ENCODE measurements around the gene OSBPL3.

OSBPL3 gene

DNA sequence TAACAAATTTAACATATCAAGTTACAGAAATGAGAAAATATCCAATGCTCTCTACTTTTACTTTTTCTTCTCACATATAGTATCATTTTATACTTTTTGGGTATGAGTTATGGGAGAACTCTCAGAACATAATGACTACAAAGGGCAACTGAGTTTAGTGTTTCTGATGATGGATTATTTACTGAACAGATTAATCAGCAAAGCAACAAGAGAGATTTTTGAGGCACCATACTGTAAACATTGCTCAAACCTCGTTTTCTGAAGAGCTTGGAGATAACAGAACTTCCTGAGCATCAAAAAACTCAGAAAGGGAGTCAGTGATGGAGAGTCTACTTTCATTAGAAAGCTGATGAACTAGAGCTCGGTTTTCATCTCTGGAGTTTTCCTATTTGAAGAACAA, 137.9 kb downstream of the OSBPL3 start:
- Histone ChIP-seq H3K27me3 (ENCODE audit: insufficient read depth, low read depth, severe bottlenecking) (no peaks in the 10 kb centered on the region), H3K4me3 (ENCODE audit: low read depth, low read length) (no peak overlapping the region), H3K36me3 (peaks cover 5% of the 10 kb centered on the region), H3K9me3 (ENCODE audit: severe bottlenecking) (no peaks in the 10 kb centered on the region), H3K27ac (no peak overlapping the region)
- TF ChIP-seq, protein P1, sequence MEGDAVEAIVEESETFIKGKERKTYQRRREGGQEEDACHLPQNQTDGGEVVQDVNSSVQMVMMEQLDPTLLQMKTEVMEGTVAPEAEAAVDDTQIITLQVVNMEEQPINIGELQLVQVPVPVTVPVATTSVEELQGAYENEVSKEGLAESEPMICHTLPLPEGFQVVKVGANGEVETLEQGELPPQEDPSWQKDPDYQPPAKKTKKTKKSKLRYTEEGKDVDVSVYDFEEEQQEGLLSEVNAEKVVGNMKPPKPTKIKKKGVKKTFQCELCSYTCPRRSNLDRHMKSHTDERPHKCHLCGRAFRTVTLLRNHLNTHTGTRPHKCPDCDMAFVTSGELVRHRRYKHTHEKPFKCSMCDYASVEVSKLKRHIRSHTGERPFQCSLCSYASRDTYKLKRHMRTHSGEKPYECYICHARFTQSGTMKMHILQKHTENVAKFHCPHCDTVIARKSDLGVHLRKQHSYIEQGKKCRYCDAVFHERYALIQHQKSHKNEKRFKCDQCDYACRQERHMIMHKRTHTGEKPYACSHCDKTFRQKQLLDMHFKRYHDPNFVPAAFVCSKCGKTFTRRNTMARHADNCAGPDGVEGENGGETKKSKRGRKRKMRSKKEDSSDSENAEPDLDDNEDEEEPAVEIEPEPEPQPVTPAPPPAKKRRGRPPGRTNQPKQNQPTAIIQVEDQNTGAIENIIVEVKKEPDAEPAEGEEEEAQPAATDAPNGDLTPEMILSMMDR (IDR thresholded peaks at IDR 0.05; ENCODE audit: low read depth, low read length) = no peak
- no peak for DNase-seq

DNA sequence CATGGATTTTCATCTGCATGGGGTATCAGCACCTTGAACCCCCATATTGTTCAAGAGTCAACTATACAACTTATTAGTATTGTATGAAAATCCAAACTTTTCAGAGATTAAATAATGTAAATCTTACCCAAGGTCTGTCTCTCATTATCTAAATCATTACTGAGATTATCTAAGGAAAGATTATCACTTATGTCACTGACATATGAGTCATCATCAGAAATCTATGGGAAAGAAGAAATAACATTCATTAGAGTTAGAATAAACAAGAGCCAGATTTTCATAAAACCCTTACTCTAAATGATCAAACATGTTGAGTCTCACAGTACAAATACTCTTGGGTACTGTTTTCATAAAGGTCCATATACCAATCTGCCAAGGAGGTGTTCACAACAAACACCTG, 139.4 kb downstream of the OSBPL3 start:
- Histone ChIP-seq H3K27ac (no peak overlapping the region), H3K4me3 (ENCODE audit: low read depth, low read length) (no peak overlapping the region), H3K9me3 (ENCODE audit: severe bottlenecking) (no peaks in the 10 kb centered on the region), H3K36me3 (peaks cover 5% of the 10 kb centered on the region), H3K27me3 (ENCODE audit: insufficient read depth, low read depth, severe bottlenecking) (no peaks in the 10 kb centered on the region)
- DNase-seq = no peak
- TF ChIP-seq, protein P1 (IDR thresholded peaks at IDR 0.05; ENCODE audit: low read depth, low read length) = no peak

DNA sequence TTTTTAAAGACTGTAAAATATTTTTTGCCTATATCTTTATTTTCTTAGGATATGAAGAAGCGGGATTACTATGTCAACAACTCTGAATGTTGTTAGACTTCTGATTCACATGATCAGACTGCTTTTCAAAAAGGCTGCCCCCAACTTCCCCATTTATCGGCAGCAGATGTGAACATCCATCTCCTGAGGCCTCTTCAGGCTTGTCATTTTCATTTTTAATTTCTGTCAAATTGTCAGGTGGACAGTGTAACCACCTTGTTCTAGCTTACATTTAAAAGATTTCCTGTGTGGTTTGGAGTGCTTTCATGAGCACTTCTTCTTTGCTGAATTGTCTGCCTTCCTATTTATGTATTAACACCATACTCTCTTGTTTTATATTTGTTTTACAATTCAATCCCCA, 143.9 kb downstream of the OSBPL3 start:
- no peaks in the 10 kb centered on the region for H3K27me3 ChIP-seq (ENCODE audit: insufficient read depth, low read depth, severe bottlenecking)
- H3K36me3 ChIP-seq = peaks cover 5% of the 10 kb centered on the region
- TF ChIP-seq, protein P1 (IDR thresholded peaks at IDR 0.05; ENCODE audit: low read depth, low read length) = no peak
- no peak for DNase-seq
- no peaks in the 10 kb centered on the region for H3K9me3 ChIP-seq (ENCODE audit: severe bottlenecking)
- H3K27ac ChIP-seq = no peak overlapping the region
- no peak overlapping the region for H3K4me3 ChIP-seq (ENCODE audit: low read depth, low read length)

DNA sequence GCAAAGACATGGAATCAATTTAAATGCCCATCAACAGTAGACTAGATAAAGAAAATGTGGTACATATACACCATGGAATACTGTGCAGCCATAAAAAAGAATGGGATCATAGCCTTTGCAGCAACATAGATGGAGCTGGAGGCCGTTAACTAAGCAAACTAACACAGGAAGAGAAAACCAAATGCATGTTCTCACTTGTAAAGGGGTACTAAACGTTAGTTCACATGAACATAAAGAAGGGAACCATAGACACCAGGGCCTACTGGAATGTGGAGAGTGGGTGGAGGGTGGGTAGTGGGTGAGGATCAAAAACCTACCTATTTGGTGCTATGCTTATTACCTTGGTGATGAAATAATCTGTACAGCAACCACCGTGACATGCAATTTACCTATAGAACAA, 144.3 kb downstream of the OSBPL3 start:
- Histone ChIP-seq H3K9me3 (ENCODE audit: severe bottlenecking) (no peaks in the 10 kb centered on the region), H3K27ac (no peak overlapping the region), H3K27me3 (ENCODE audit: insufficient read depth, low read depth, severe bottlenecking) (no peaks in the 10 kb centered on the region), H3K4me3 (ENCODE audit: low read depth, low read length) (no peak overlapping the region), H3K36me3 (peaks cover 7% of the 10 kb centered on the region)
- TF ChIP-seq, protein P1 (IDR thresholded peaks at IDR 0.05; ENCODE audit: low read depth, low read length) = no peak
- DNase-seq = no peak

DNA sequence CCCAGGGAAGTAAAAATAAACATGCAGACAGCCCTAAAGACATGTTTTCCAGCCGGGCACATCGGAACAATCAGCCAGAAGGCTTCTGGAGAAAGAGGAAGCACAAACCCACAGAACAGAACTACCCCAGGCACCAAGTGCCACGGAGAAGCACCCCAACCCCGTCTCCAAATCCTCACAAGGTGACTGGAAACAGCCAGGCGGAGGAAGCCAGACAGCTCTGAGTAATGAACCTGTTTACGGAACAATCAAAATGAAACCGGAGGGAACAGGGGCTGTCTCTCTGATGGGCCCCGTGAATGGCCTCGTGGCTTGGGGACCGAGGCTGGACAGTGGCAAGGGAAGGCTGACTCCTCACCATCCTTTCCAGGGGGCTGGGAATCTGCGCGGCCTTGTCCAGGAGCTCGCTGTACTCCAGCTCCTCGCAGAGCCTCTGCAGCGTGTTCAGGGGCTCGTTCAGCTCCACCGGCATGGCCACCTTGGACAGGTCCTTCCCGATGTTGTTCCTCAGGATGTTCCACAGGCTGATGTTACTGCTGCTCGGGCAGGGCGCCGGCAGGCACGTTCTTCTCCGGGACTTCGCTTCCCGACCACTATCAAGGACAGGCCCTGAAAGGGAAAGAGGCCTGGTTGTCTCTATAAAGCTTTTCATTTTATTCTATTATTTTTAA, 145.7 kb downstream of the OSBPL3 start:
- Histone ChIP-seq H3K4me3 (ENCODE audit: low read depth, low read length) (no peak overlapping the region), H3K27ac (no peak overlapping the region), H3K36me3 (peaks cover 13% of the 10 kb centered on the region), H3K27me3 (ENCODE audit: insufficient read depth, low read depth, severe bottlenecking) (no peaks in the 10 kb centered on the region), H3K9me3 (ENCODE audit: severe bottlenecking) (no peaks in the 10 kb centered on the region)
- DNase-seq = no peak
- TF ChIP-seq, protein P1 (IDR thresholded peaks at IDR 0.05; ENCODE audit: low read depth, low read length) = no peak

DNA sequence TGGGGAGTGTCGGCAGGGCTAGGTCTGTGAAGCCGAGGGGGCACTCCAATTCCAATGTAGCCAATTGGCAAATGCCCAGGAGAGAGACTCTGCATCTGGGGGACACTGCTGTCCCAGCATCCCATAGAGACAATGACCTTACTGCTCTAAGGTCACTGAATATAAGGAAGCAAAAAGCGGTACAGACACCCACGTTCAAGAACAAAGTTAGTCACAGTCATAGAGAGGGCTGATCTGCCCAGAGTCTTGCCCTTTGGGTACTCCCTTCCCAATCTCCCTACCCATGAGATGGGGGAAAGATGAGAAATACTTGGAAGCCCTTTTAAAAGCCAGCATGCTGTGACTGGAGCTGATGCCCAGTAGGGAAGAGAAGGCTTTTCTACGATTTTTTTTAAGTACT, 146.4 kb downstream of the OSBPL3 start:
- Histone ChIP-seq H3K27ac (no peak overlapping the region), H3K4me3 (ENCODE audit: low read depth, low read length) (no peak overlapping the region), H3K9me3 (ENCODE audit: severe bottlenecking) (no peaks in the 10 kb centered on the region), H3K27me3 (ENCODE audit: insufficient read depth, low read depth, severe bottlenecking) (no peaks in the 10 kb centered on the region), H3K36me3 (peaks cover 18% of the 10 kb centered on the region)
- no peak for DNase-seq
- TF ChIP-seq, protein P1 (IDR thresholded peaks at IDR 0.05; ENCODE audit: low read depth, low read length) = no peak

Data from WERI-Rb-1 (cell line).